Measurements from ENCODE around the gene NEIL3.

GRCh38 chr4:177283167-177283566 is 26.5 kb upstream of the NEIL3 start:
- no peak for TF ChIP-seq THAP7 (CRISPR knock-in tag; IDR thresholded peaks at IDR 0.05)
- no peak for TF ChIP-seq SIN3A (IDR thresholded peaks at IDR 0.05; ENCODE audit: borderline replicate concordance in 2 of 2, control insufficient read depth in 1 of 2, low read depth in 2 of 2, low read length in 2 of 2)
- TF ChIP-seq JUND (IDR thresholded peaks at IDR 0.05; ENCODE audit: borderline replicate concordance, low read depth, low read length): no peak
- no peak for TF ChIP-seq JUND (tag; IDR thresholded peaks at IDR 0.05; ENCODE audit: borderline replicate concordance, low read depth, low read length)
- TF ChIP-seq REST (IDR thresholded peaks at IDR 0.05; ENCODE audit: borderline replicate concordance): no peak
- no peak for TF ChIP-seq REST (CRISPR knock-in tag; IDR thresholded peaks at IDR 0.05; ENCODE audit: low read depth)
- TF ChIP-seq CBX3 (IDR thresholded peaks at IDR 0.05; ENCODE audit: borderline replicate concordance in 1 of 2, low read length in 2 of 2): no peak
- no peak for TF ChIP-seq THRA (IDR thresholded peaks at IDR 0.05)
- TF ChIP-seq ERF (CRISPR knock-in tag; IDR thresholded peaks at IDR 0.05): no peak
- TF ChIP-seq MAX (CRISPR knock-in tag; IDR thresholded peaks at IDR 0.05): no peak
- TF ChIP-seq POLR2A (conservative IDR thresholded peaks at IDR 0.05): no peak
- no peak for TF ChIP-seq DDX20 (tag; IDR thresholded peaks at IDR 0.05; ENCODE audit: low read depth)
- no peak for TF ChIP-seq CTCF (IDR thresholded peaks at IDR 0.05 in 2 of 3, conservative IDR thresholded peaks at IDR 0.05 in 1 of 3; ENCODE audit: insufficient read depth in 2 of 3, low read depth in 1 of 3, low read length in 3 of 3)
